Measurements from ENCODE around the gene THAP5.

THAP5 gene, protein sequence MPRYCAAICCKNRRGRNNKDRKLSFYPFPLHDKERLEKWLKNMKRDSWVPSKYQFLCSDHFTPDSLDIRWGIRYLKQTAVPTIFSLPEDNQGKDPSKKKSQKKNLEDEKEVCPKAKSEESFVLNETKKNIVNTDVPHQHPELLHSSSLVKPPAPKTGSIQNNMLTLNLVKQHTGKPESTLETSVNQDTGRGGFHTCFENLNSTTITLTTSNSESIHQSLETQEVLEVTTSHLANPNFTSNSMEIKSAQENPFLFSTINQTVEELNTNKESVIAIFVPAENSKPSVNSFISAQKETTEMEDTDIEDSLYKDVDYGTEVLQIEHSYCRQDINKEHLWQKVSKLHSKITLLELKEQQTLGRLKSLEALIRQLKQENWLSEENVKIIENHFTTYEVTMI
- long read RNA-seq, donor 1, transcript THAP5-203 (3 exons, 3,306 nt): major isoform, 9 of 13 reads
- long read RNA-seq, donor 1, partial matches to known transcripts: 0 of 13 reads
- long read RNA-seq, donor 1, other reads (novel, unspliced or antisense): 0 of 13 reads
- long read RNA-seq, donor 2, transcript THAP5-203 (3 exons, 3,306 nt): major isoform, 8 of 18 reads
- long read RNA-seq, donor 2, partial matches to known transcripts: 0 of 18 reads
- long read RNA-seq, donor 2, other reads (novel, unspliced or antisense): 0 of 18 reads
- long read RNA-seq, donor 3, transcript THAP5-203 (3 exons, 3,306 nt): major isoform, 7 of 9 reads
- long read RNA-seq, donor 3, partial matches to known transcripts: 0 of 9 reads
- long read RNA-seq, donor 3, other reads (novel, unspliced or antisense): 0 of 9 reads
- long read RNA-seq, donor 4, transcript THAP5-203 (3 exons, 3,306 nt): major isoform, 14 of 18 reads
- long read RNA-seq, donor 4, partial matches to known transcripts: 0 of 18 reads
- long read RNA-seq, donor 4, other reads (novel, unspliced or antisense): 0 of 18 reads
- long read RNA-seq, donor 5, transcript THAP5-207 (2 exons, 1,051 nt): minor isoform, 5 of 22 reads
- long read RNA-seq, donor 5, transcript THAP5-203 (3 exons, 3,306 nt): major isoform, 14 of 22 reads
- long read RNA-seq, donor 5, partial matches to known transcripts: 0 of 22 reads
- long read RNA-seq, donor 5, other reads (novel, unspliced or antisense): 0 of 22 reads
- long read RNA-seq, donor 6, transcript THAP5-203 (3 exons, 3,306 nt): major isoform, 10 of 14 reads
- long read RNA-seq, donor 6, partial matches to known transcripts: 0 of 14 reads
- long read RNA-seq, donor 6, other reads (novel, unspliced or antisense): 0 of 14 reads
- long read RNA-seq, donor 7, transcript THAP5-203 (3 exons, 3,306 nt): major isoform, 15 of 27 reads
- long read RNA-seq, donor 7, partial matches to known transcripts: 6 of 27 reads
- long read RNA-seq, donor 7, other reads (novel, unspliced or antisense): 0 of 27 reads
- long read RNA-seq, donor 8, transcript THAP5-203 (3 exons, 3,306 nt): major isoform, 9 of 15 reads
- long read RNA-seq, donor 8, partial matches to known transcripts: 0 of 15 reads
- long read RNA-seq, donor 8, other reads (novel, unspliced or antisense): 0 of 15 reads

DNA sequence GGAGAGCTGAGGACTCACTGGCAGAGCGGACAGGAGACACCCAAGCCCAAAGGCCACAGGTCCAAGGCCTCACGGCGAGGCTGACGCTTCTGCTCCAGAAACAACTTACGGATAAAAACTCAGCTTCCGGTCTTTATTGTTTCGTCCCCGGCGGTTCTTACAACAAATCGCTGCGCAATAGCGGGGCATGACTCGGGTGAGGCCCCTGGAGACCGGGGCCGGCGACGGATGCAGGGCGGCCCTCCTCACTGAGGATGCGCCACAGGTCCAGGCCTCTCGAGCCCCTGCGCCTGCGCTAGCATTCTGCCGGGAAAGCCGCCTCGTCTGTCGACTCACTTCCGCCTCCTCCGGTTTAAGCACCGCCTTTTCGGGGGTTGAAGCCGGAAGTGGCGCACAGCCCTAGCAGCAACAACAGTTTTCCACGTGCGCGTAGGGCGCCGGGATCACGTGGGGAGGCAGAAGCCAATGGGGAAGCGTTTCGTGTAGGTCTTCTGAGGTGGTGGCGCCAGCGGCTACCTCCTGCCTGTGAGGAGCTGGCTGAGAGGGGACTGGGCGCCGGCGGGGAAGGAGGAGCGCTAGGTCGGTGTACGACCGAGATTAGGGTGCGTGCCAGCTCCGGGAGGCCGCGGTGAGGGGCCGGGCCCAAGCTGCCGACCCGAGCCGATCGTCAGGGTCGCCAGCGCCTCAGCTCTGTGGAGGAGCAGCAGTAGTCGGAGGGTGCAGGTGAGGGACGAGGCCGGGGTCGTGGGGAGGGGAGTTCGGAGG, at the start of gene THAP5, which contains the start of gene DNAJB9:
Gene THAP5 (minus strand): TSS at position 326 of the 765 bp plus-strand sequence. CDS start 137 bp downstream, at position 189.
Gene DNAJB9 (plus strand): TSS at position 494 of the 765 bp plus-strand sequence. CDS start 1,853 bp downstream, outside the sequence.
- peak; percentile 96 for DNase-seq

DNA sequence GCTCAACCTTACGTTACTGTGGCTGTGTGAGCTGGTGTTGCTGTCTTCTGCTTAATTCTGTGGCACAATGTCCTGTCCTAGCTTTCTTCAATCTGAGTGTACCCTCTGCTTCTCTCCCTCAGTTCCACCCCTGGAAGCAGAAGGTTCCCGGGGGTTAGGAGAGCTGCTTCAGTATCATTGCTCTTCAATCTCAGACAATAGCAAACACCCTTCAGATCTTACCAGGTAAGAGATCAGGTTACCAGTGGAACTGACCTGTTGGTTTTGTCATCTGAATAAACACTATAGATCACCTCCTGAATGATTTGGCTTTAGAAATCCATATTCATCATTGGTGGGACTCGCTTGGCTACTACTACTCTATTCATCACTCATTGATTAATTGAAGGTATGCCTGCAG, 48.5 kb upstream of the THAP5 start:
- DNase-seq: no peak

DNA sequence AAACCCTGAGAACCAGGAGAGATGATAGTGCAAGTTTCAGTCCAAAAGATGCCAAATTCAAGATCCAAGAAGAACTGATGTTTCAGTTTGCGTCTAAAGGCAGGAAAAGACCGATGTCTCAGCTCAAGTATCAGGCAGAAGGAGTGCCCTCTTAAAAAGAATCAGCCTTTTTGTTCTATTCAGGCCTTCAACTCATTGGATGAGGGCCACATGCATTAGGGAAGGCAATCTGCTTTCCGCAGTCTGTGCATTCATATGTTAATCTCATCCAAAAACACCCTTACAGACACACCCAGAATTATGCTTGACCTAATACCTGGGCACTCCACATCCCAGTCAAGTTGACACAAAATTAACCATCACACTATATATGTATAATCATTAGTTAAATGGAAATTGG, 45.4 kb upstream of the THAP5 start:
- no peak for DNase-seq

DNA sequence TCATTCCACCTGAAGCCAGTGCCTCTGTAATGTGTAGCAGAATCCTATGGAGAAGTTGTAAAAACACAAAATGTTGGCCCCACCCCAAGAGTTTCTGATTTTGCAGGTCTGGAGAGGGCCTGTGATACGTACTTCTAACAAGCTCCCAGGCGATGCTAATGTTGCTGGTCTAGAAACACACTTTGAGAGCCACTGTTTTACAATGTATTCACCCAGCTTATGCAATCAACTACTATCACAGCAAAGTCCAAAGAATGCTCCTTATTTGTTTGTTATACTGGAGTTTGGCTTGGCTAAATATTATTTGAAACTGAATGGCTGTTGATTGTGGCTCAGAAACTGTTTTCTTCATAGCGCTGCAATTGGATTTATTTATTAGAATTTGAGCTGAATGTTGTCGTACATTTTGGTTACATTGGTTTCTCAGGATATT, 44.5 kb upstream of the THAP5 start:
- no peak for DNase-seq

DNA sequence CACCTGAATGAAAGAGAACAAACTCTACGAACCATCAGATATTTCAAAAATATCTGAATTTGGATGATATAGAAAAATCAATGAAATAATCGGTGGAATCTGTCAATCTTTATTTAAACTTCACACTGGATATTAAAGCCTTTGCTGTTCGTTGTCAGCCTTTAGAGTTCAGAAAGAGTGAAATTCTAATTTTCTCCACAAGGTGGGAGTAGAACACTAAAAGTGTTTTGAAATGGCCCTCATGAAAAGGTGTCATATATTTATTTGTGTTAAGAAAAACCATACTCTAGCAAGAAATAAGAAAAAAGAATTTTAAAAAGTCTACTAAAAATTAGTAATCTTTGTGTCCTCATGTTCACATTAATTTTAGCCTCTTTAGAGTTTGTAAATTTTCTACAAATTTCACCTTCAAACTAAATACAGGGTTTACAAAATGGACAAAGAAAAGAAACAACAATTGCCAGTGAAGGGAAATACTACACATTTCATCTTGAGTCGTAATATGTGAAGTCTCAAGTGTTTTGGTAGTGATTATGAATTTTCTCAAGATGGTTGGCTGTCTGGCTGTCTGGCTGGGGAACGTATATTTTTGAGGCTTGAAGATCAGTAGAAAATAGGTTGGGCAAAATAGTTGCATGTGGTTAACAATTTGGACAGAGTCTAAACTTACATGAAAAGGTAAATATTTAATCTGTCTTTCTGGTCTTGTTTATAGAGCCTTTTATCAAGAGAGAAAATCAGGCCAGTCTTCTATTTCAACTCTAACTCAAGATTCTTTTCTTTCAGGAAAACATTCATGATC, 43.8 kb upstream of the THAP5 start:
- DNase-seq: no peak

DNA sequence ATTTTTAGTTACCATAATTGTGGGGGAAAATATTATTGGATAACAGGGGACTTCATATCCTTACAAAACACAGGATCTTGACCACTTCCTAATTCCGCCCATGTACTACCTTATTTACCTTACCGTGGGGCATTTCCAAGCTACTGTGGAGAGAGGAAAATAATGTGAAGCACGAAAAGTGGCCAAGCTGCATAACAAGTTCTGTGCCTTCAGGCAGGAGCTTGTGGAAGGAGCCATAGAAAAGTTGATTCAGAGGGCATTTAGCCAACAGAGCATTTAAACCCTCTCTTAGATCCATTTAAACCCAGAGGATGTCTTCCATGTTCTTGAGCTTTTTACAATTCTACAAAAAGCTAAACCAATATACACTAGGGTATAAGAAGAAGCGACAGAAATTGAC, 41.8 kb upstream of the THAP5 start:
- no peak for DNase-seq

DNA sequence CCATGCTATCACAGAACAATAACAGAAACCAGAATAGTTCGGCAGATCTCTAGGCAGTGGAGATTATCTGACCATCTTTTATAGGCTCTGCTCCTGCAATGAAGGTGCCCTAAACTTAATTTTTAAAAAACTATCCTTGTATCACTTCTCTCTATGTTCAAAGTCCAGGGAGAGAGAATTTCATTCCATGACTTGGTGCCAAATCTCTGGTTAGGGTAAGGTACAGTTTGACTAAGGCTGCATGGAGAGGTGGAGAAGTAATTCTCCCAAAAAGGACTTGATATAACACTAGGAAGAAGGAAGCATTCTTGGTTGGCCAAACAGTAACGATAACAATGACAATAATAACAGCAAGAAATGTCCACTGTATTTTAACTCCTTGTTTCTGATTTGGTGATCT, 40.1 kb upstream of the THAP5 start:
- no peak for DNase-seq

DNA sequence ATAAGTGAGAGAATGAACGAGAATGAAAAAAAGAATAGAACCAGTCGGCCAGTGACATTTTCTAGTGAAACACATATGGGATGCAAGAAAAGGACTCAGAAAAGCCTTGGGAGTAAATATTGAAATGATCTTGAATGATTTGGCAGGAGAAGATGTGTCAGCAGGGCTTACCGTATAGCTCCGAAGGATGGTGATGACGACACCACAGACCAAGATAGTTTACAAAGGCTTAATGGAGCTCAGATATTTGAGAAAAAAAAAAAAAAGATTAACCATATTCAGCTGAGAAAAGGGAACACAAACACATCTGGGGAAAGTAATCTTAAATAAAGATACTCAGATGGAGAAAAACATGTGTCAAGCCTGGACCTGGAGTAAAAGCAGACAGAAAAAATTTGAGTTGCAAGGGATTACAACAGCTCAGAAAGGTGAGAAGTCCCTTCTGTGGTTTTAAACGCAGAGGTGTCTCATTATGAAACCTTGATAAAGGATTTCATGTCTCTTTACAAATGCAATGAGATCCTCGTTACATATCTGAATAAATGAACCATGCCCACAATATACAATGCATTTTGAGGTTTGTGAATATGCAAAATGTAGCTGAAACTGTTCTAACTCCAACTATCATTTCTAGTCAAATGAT, 36.2 kb upstream of the THAP5 start:
- DNase-seq: no peak

DNA sequence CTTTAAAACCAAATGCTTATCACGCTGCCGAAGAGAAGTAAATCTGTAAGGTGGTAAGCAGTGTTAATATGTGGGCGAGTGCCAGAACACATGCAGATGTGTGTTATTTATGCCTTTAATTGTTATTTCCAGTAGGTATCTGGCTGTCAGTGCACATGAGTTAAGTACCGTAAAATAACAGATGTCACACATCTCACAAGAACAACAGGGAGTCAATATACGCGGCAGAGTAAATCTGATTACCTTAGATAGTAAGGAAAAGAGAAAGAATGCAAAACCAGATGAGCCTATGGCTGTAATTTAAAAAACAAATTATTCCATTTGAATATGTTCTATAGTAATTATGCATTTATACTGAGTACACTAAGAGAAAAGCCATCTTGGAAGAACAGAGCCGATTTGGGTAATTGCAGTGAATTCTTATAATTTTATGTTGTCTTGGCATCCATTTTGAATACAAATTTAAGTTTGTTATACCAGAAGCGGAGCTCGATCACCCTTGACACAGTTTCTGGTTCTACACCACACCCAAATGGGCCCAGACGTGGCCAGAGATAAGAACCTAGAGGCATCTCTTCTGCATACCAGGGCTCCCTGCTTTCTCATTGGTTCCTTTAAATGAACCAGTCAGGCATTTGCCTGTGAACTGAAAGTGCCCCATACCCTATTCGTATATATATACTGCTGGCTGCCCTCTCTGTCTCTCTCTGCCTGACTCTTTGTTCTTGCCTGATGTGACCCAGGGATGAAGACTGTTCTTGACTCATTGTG, 35.0 kb upstream of the THAP5 start:
- no peak for DNase-seq

DNA sequence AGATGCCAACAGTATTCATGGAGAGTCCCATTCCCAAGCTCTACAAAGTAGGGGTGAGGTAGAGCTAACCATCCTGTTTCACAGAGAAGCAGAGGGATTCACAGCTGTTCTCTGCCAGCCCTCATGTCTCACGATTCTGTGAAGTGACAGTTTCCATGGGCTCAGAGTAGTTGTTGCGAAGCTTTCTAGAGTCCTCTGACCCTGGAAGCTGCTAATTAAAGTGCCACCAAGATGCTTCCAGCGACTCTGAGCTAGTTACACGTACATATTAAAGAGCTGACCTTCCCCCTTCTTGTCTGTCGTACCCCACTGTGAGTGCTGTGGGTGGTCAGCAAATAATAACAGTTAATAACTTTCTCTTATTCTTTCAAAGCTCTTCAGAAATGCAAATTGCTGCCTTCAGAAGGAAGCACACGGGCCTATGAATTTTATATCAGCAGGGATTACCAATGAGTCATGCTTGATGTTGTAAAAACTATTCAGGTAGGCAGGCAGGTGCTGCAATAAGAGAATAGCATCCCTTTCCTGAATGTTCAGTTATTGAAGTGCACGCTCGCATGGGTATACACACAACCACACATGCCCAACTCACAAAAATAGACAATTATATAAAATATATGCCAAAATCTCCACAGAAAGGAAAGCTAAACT, 34.3 kb upstream of the THAP5 start:
- DNase-seq: no peak

DNA sequence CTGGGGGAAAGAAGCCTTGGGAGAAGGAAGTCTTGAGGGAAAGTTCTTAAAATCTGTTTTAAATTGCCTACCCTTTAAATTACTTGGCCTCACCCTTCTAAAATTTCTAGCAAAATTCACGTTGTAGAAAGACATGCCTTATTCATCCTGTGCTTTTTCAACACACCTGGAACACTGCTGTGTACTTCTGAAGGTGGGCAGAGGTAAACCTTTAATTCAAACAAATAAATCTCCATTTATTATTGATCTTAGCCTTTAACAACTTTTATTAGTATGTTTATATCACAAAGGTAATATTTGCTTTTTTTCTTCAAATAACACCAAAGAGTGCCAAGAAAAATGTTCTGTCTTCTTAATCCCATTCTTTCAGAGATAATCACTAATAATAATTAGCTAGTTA, 30.9 kb upstream of the THAP5 start:
- DNase-seq: no peak

DNA sequence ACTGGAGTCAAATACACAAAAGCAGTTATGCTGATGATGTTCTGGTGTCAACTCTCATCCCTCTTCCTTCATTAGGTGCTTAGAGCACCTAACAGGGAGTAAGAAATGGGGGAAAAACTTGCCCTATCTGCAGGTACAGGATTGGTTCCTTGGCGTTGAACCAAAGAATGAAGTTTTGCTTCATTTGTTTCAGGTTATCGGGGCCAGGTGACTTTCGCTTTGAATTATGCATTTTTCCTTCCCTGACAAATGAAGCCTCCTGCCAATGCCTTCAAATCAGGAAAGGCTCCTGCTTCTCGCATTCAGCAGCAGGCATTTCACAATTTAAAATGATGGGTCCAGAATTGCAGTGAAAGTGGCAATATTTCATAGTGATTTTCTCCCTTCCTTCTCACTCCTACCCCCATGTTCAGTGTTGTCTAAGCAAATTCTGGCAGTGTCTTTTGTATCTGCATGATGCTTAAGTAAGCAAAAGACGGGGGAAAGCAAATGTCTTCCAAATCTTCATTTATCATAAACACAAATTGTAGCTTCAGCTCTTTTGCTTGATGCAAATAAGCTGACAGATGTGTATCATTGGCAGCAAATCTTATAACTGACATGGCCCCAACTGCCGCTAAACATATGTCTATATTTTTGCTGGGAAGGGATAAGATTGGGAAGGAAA, 29.5 kb upstream of the THAP5 start:
- no peak for DNase-seq

DNA sequence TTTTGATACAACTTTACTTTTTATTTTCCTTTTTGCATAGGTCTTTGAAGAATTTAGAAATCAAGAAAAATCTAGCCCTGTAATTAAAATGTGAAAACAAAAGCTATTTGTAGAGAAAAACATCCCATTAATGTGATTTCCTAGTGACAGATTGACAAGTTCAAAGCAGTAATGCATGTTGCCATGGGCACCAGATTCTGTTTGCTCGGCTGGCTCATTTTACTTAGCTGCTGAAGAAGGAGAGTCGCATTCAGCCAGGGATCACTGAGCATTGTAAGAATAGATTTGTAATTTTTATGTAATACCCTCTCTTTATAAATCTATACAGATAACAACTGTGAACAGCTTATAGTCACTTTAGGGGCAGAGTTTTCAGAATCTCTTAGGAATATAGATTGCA, 28.6 kb upstream of the THAP5 start:
- DNase-seq: no peak

DNA sequence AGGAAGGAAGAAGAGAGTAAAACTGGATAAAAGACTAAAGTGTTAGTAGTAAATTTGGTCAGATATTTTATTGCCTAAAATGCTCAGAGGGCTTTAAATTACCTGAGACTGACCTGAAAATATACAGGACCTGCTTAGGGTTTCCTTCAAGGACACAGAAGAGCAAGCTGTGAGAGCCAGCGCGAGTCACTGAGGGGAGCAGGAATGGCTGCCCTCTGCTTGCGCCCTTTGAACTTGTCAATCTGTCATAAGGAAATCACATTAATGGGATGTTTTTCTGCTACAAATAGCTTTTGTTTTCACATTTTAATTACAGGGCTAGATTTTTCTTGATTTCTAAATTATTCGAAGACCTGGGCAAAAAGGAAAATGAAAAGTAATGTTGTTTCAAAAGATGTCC, 27.1 kb upstream of the THAP5 start:
- no peak for DNase-seq

DNA sequence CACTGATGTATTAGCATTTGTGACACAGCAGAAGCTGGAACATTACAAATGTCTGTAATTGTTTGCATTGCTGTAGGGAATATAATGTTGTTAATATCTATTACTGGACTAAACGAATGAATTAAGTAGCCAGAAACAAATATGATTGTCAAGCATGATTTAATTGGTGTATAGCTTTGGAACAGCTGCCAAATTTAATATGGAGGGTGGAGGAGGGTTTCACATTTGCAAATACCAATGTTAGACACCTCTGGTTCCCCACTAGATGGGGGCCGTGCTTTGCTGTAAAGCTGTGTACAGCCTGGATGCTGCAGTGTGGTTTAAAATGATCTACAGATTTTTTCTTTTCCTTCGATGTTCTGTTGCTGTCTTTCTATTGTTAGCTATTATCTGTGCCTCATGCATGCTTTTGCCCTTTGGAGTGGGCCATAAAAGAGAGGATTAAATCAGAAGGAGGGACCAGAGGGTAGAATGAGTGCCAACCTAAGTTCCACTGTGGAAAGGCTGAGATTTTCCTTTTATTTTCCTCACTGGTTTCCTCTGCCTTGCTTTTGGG, 23.2 kb upstream of the THAP5 start:
- DNase-seq: no peak

DNA sequence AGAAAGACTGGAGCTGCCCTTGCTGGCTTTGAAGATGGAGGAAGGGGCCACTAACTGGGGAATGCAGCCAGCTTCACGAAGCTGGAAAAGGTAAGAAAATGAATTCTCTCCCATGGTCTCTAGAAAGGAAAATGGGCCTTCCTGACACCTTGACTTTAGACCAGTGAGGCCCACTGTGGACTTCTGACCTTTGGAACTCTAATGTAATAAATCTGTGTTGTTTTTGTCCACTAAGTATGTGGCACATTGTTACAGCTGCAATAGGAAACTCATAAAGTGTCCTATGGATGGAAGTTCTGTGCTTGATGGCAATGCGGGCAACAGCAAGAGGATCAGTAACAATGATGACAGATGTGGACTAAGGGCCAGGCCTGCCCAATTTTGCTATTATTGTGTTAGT, 21.1 kb upstream of the THAP5 start:
- no peak for DNase-seq

DNA sequence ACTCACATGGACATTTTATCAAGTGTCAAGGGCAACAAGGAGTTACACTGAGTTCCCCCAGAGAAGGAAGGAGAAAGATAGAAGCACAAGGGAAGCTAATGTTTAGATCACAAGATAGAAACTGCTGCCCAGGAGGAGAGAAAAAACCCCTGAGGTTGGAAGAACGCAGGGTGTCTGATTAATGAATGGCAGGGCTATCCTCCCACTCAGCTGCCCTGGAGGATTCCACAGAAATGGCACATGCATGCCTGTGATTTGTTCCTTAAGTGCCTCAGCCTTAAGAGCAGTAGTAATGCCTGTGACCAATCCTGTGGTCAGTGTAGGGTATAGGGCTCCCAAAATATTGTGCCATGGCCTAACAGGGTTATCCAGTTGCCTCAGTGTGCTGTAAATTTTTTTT, 20.4 kb upstream of the THAP5 start:
- no peak for DNase-seq

Measured in right kidney (tissue), 9 donors.